Measurements from ENCODE around the gene MARVELD3. TPM values are rescaled to one million over a fixed set of nuclear protein-coding genes. Genes with fewer than 3 reads are reported as not detected.

The MARVELD3 gene
- polyA plus RNA-seq, 1 of the 3 experiments (the other 2 are of a cell fraction) = not detected

DNA sequence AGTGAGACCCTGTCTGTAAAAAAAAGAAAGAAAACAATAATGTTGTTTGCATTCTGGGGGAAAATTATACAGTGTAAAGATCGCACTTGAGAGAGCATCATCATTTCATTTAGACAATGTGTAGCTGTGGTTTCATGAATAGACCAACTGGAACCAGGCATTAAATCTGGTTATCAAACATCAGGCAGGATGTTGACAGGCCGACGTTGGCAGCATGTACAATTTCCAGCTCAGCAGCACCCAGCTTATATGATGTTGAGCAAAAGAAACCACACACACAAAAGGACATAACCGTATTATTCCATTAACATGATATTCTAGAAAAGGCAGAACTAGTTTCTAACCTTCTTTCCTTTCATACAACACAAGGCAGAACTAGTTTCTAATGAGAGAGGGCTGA, 5.8 kb downstream of the MARVELD3 start:
- ChIA-PET CTCF (interaction anchor here (3.5 kb wide), 1 partner anchor 21 kb away, joined by 17 read pairs; no protein-coding TSS in a partner anchor), POLR2A (no interaction called here)
- no peaks in the 10 kb centered on the region for H3K79me2 ChIP-seq (ENCODE audit: insufficient read depth)
- no peaks in the 10 kb centered on the region for H3K9me2 ChIP-seq
- H3K27me3 ChIP-seq (ENCODE audit: insufficient read depth) = no peaks in the 10 kb centered on the region; the same call in 1 of the 2 replicates
- no peak overlapping the region for H3K9ac ChIP-seq
- WGBS (ENCODE audit: low lambda C conversion rate) = 73% methylated on average over 4 of the region's 4 CpGs
- H3K27ac ChIP-seq (ENCODE audit: low read depth in 2 of 2, low read length in 1 of 2) = no peak overlapping the region
- no peak for TF ChIP-seq JUND (IDR thresholded peaks at IDR 0.05)
- no peak for TF ChIP-seq GATA2 (CRISPR knock-in tag; IDR thresholded peaks at IDR 0.05)
- TF ChIP-seq RXRA (IDR thresholded peaks at IDR 0.05; ENCODE audit: borderline replicate concordance, low read depth) = no peak
- TF ChIP-seq TCF12 (IDR thresholded peaks at IDR 0.05) = no peak
- no peak for TF ChIP-seq EZH2phosphoT487 (IDR thresholded peaks at IDR 0.05; ENCODE audit: borderline replicate concordance, low read depth)
- TF ChIP-seq FOSL2 (IDR thresholded peaks at IDR 0.05; ENCODE audit: borderline replicate concordance, low read depth) = no peak
- TF ChIP-seq, protein P1, sequence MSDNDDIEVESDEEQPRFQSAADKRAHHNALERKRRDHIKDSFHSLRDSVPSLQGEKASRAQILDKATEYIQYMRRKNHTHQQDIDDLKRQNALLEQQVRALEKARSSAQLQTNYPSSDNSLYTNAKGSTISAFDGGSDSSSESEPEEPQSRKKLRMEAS (IDR thresholded peaks at IDR 0.05; ENCODE audit: low read depth) = no peak
- no peak for TF ChIP-seq FOXM1 (IDR thresholded peaks at IDR 0.05; ENCODE audit: low read depth)
- TF ChIP-seq RCOR1 (IDR thresholded peaks at IDR 0.05; ENCODE audit: low read length) = no peak
- TF ChIP-seq SMC3 (IDR thresholded peaks at IDR 0.05; ENCODE audit: low read depth, low read length) = no peak
- no peak for TF ChIP-seq SIN3A (IDR thresholded peaks at IDR 0.05; ENCODE audit: borderline replicate concordance, low read depth, low read length)
- no peak overlapping the region for H2AFZ ChIP-seq (ENCODE audit: low read depth)
- no peaks in the 10 kb centered on the region for H3F3A ChIP-seq (replicated peaks; ENCODE audit: insufficient read depth)
- H3K9me3 ChIP-seq = no peaks in the 10 kb centered on the region
- H4K20me1 ChIP-seq (ENCODE audit: insufficient read depth) = no peaks in the 10 kb centered on the region
- no peak for DNase-seq
- no peaks in the 10 kb centered on the region; a peak in 1 of 4 replicates for H3K4me1 ChIP-seq (ENCODE audit: control insufficient read depth in 1 of 2, insufficient read depth in 2 of 2, low read depth in 1 of 2, low read length in 1 of 2)
- H3K4me2 ChIP-seq = no peak overlapping the region
- H3K36me3 ChIP-seq (replicated peaks in 1 of 2; ENCODE audit: control insufficient read depth in 1 of 2, insufficient read depth in 2 of 2, low read length in 1 of 2) = no peaks in the 10 kb centered on the region
- H3K4me3 ChIP-seq (ENCODE audit: low read depth in 2 of 2, low read length in 1 of 2) = no peak overlapping the region

DNA sequence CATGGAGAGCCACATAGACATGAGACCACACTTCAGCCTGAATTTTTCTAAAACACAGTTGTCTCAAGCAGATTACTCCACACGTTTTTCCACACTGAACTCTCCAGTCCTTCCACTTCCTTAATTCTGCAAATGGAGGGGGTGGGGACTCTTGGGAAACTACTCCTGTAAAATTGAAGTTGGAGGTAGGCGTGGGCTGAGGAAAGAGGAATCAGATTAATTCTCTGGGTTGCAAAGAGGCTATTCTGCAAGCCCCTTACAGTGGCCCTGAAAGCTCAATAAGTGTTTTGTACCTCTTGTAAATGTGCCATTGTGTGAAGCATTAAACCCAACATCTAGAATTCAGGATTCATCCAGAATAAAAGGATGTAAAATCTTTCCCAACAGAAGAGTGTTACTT, 9.6 kb downstream of the MARVELD3 start:
- CTCF ChIA-PET = no interaction called here
- Histone ChIP-seq H3K9ac (no peak overlapping the region), H3K4me2 (no peak overlapping the region), H3K4me1 (ENCODE audit: control insufficient read depth in 1 of 2, insufficient read depth in 2 of 2, low read depth in 1 of 2, low read length in 1 of 2) (peaks cover 0 to 5% of the 10 kb centered on the region in 2 experiments; a peak in 1 of 4 replicates), H3K79me2 (ENCODE audit: insufficient read depth) (no peaks in the 10 kb centered on the region), H3K36me3 (replicated peaks in 1 of 2; ENCODE audit: control insufficient read depth in 1 of 2, insufficient read depth in 2 of 2, low read length in 1 of 2) (no peaks in the 10 kb centered on the region), H3K27me3 (ENCODE audit: insufficient read depth) (no peaks in the 10 kb centered on the region), H4K20me1 (ENCODE audit: insufficient read depth) (no peaks in the 10 kb centered on the region), H3F3A (replicated peaks; ENCODE audit: insufficient read depth) (no peaks in the 10 kb centered on the region), H3K9me2 (no peaks in the 10 kb centered on the region), H2AFZ (ENCODE audit: low read depth) (no peak overlapping the region), H3K27ac (ENCODE audit: low read depth in 2 of 2, low read length in 1 of 2) (no peak overlapping the region), H3K9me3 (no peaks in the 10 kb centered on the region), H3K4me3 (ENCODE audit: low read depth in 2 of 2, low read length in 1 of 2) (no peak overlapping the region)
- WGBS (ENCODE audit: low lambda C conversion rate) = 53% methylated on average over 2 of the region's 2 CpGs
- POLR2A ChIA-PET = no interaction called here
- no peak for DNase-seq
- TF ChIP-seq, protein P2, sequence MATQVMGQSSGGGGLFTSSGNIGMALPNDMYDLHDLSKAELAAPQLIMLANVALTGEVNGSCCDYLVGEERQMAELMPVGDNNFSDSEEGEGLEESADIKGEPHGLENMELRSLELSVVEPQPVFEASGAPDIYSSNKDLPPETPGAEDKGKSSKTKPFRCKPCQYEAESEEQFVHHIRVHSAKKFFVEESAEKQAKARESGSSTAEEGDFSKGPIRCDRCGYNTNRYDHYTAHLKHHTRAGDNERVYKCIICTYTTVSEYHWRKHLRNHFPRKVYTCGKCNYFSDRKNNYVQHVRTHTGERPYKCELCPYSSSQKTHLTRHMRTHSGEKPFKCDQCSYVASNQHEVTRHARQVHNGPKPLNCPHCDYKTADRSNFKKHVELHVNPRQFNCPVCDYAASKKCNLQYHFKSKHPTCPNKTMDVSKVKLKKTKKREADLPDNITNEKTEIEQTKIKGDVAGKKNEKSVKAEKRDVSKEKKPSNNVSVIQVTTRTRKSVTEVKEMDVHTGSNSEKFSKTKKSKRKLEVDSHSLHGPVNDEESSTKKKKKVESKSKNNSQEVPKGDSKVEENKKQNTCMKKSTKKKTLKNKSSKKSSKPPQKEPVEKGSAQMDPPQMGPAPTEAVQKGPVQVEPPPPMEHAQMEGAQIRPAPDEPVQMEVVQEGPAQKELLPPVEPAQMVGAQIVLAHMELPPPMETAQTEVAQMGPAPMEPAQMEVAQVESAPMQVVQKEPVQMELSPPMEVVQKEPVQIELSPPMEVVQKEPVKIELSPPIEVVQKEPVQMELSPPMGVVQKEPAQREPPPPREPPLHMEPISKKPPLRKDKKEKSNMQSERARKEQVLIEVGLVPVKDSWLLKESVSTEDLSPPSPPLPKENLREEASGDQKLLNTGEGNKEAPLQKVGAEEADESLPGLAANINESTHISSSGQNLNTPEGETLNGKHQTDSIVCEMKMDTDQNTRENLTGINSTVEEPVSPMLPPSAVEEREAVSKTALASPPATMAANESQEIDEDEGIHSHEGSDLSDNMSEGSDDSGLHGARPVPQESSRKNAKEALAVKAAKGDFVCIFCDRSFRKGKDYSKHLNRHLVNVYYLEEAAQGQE (IDR thresholded peaks at IDR 0.05; ENCODE audit: low read depth, low read length) = no peak
- no peak for TF ChIP-seq ELF1 (IDR thresholded peaks at IDR 0.05)
- TF ChIP-seq GATA2 (CRISPR knock-in tag; IDR thresholded peaks at IDR 0.05) = no peak
- TF ChIP-seq, protein P3, sequence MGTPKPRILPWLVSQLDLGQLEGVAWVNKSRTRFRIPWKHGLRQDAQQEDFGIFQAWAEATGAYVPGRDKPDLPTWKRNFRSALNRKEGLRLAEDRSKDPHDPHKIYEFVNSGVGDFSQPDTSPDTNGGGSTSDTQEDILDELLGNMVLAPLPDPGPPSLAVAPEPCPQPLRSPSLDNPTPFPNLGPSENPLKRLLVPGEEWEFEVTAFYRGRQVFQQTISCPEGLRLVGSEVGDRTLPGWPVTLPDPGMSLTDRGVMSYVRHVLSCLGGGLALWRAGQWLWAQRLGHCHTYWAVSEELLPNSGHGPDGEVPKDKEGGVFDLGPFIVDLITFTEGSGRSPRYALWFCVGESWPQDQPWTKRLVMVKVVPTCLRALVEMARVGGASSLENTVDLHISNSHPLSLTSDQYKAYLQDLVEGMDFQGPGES (IDR thresholded peaks at IDR 0.05; ENCODE audit: low read depth, low read length) = no peak
- no peak for TF ChIP-seq YY1 (IDR thresholded peaks at IDR 0.05; ENCODE audit: low read depth)
- no peak for TF ChIP-seq SIN3A (IDR thresholded peaks at IDR 0.05; ENCODE audit: borderline replicate concordance, low read depth, low read length)
- TF ChIP-seq RFX5 (IDR thresholded peaks at IDR 0.05; ENCODE audit: low read length) = no peak
- TF ChIP-seq NFIC (IDR thresholded peaks at IDR 0.05; ENCODE audit: borderline replicate concordance) = no peak
- no peak for TF ChIP-seq GABPA (IDR thresholded peaks at IDR 0.05; ENCODE audit: low read depth)
- TF ChIP-seq TAF1 (IDR thresholded peaks at IDR 0.05; ENCODE audit: borderline replicate concordance, low read depth, low read length) = no peak
- no peak for TF ChIP-seq FOSL2 (IDR thresholded peaks at IDR 0.05; ENCODE audit: borderline replicate concordance, low read depth)
- TF ChIP-seq MEF2A (IDR thresholded peaks at IDR 0.05; ENCODE audit: borderline replicate concordance, low read depth) = no peak

All from SK-N-SH (cell line).